Esophagus squamous epithelium (tissue), 5 donors: Measurements from ENCODE around the gene CDK18. TPM values are rescaled to one million over a fixed set of nuclear protein-coding genes. Genes with fewer than 3 reads are reported as not detected.

Experiments used
- DNase-seq: peaks from one replicate; lab custom pipeline; 2025; lab: John Stamatoyannopoulos, UW
- H3K27ac ChIP-seq, 4 donors: fragments of 200-600 bp; sonication (generic); one replicate each; pipeline ENCODE4 v1.5.1; 2016 to 2019; ENCODE audit warnings: mild to moderate bottlenecking in 1 of 4
- H3K27me3 ChIP-seq, 4 donors: fragments of 200-600 bp; sonication (generic); 1 replicate in 3 of 4; 2 replicates in 1 of 4; pipeline versions ENCODE4 v1.5.1 to v1.6.0; 2017 to 2021; ENCODE audit warnings: antibody characterized with exemption in 1 of 4
- H3K36me3 ChIP-seq, 3 donors: fragments of 200-600 bp; sonication (generic); one replicate each; pipeline ENCODE4 v1.5.1; 2016 to 2019
- H3K4me1 ChIP-seq, 3 donors: fragments of 200-600 bp; sonication (generic); one replicate each; pipeline ENCODE4 v1.5.1; 2017 to 2019
- H3K4me3 ChIP-seq, 4 donors: fragments of 200-600 bp; sonication (generic); 1 replicate in 3 of 4; 2 replicates in 1 of 4; pipeline ENCODE4 v1.5.1; 2016 to 2019; ENCODE audit warnings: mild to moderate bottlenecking in 2 of 4, moderate library complexity in 1 of 4
- H3K9me3 ChIP-seq, 3 donors: fragments of 200-600 bp; sonication (generic); one replicate each; pipeline ENCODE4 v1.5.1; 2016 to 2019
- POLR2A ChIP-seq, 4 donors: fragments of 450-650 bp; IDR thresholded peaks; one replicate each; pipeline ENCODE4 v1.6.1; 2017; ENCODE audit warnings: antibody characterized with exemption in 4 of 4, mild to moderate bottlenecking in 4 of 4, moderate library complexity in 3 of 4
- whole genome bisulfite sequencing, 2 donors: methylation state at CpG; one replicate each; pipeline ENCODE4 v1.1.5; 2018; 5-methylcytosine and 5-hydroxymethylcytosine counted together
- intact Hi-C: fragments of 100-400 bp; cut with DNase I; formaldehyde crosslinking; loops from one replicate; pipeline ENCODE4 v1.15.0; 2022
- total RNA-seq, 4 donors: library from RNA; depleted of rRNA; stranded (reverse); fragments of >200 nt; gene quantifications; one replicate each; pipeline ENCODE4 v1.1.0, GENCODE V29; 2016
- TF ChIP-seq, protein P1 (sequence below), 6 experiments: fragments of 450-650 bp in 4 of 6; fragments of 200-600 bp in 2 of 6; sonication (generic) in 2 of 6; IDR thresholded peaks; one replicate each; pipeline ENCODE4 v1.5.1; 2016 to 2019; ENCODE audit warnings: antibody characterized with exemption in 6 of 6, mild to moderate bottlenecking in 4 of 6, moderate library complexity in 4 of 6
- donor health status: DM: yes; HTN: yes; CAD: no.

CDK18 gene
- total RNA-seq, 4 donors from 2014 or later = 2.5 to 10.7 (median 6.3) TPM

DNA sequence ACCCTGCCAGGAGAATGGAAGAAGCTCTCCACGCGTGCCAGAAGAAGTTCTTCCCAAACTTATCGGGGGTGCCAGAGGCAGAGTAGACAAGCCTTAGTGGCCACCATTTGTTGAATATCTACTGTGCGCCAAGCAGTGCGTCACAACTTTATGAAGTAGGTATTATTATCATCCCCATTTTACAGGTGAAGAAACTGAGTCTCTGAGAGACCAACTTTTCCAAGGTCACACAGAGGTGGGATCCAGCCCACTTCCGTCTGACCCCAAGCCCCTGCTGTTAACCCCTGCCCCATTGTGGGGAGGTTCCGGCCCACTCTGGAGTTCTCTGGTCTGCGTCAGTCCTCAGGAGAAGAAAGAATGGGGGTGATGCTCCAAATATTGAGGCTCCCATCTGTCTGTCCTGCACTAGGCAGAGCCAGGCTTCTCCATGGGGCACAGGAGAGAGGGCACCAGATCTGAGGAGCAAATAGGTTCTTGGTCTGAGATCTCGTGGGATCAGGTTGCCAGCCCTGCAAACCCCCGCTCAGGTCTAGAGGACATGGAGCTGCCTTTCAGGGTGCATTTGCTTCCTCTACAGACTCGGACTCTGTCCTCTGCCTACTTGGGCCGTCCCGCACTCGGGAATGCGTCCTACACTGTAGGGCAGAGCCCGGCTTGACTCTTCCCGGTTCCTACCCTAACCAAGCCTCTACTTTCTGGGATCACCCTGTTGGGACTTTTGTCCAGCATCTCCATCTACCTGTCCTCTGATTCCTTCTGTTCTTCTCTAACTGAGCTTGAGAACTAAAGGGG is 2.1 kb downstream of the CDK18 start:
- Histone ChIP-seq H3K9me3 (no peaks in the 10 kb centered on the region), H3K27ac (peak overlapping the region in 2 of 4 donors; percentile 21 to 38), H3K4me3 (no peak overlapping the region), H3K4me1 (peaks cover 17 to 39% (median 19%) of the 10 kb centered on the region in 3 donors), H3K27me3 (no peaks in the 10 kb centered on the region), H3K36me3 (no peaks in the 10 kb centered on the region)
- no peak for DNase-seq
- intact Hi-C loops = no loop called here
- 94 to 96% methylated on average over 9 to 11 of the region's 17 CpGs for WGBS, 2 donors
- TF ChIP-seq POLR2A (IDR thresholded peaks at IDR 0.05) = no peak
- TF ChIP-seq, protein P1, sequence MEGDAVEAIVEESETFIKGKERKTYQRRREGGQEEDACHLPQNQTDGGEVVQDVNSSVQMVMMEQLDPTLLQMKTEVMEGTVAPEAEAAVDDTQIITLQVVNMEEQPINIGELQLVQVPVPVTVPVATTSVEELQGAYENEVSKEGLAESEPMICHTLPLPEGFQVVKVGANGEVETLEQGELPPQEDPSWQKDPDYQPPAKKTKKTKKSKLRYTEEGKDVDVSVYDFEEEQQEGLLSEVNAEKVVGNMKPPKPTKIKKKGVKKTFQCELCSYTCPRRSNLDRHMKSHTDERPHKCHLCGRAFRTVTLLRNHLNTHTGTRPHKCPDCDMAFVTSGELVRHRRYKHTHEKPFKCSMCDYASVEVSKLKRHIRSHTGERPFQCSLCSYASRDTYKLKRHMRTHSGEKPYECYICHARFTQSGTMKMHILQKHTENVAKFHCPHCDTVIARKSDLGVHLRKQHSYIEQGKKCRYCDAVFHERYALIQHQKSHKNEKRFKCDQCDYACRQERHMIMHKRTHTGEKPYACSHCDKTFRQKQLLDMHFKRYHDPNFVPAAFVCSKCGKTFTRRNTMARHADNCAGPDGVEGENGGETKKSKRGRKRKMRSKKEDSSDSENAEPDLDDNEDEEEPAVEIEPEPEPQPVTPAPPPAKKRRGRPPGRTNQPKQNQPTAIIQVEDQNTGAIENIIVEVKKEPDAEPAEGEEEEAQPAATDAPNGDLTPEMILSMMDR (IDR thresholded peaks at IDR 0.05) = no peak

DNA sequence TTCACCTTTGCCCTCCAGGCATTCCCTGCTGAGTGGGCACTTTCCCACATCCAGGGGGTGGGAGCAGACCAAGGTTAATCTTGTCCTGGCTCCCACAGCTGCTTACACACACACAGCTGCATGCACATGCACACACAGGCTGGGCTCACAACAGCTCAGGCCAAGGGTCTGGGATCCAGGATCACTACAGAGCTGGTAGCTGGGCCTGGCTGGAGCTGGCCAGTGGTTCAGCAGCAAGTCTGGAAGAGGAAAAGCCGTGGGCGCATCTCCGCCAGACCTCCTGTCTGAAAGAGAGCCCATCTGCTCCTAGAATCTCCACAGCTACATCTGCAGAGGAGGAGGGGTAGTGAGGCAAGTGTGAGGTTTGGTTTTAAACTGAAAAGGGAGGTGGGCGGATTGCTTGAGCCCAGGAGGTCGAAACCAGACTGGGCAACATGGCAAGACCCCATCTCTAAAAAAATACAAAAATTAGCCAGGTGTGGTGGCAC is 3.8 kb downstream of the CDK18 start:
- no peak for DNase-seq
- H3K9me3 ChIP-seq = no peaks in the 10 kb centered on the region
- H3K4me1 ChIP-seq = peaks cover 19 to 45% (median 21%) of the 10 kb centered on the region in 3 donors
- no peak overlapping the region for H3K27ac ChIP-seq
- H3K36me3 ChIP-seq = no peaks in the 10 kb centered on the region
- H3K27me3 ChIP-seq = no peaks in the 10 kb centered on the region
- 72 to 97% methylated on average over 5 of the region's 5 CpGs for WGBS, 2 donors
- TF ChIP-seq POLR2A (IDR thresholded peaks at IDR 0.05) = no peak
- TF ChIP-seq, protein P1 (IDR thresholded peaks at IDR 0.05) = no peak
- no peak overlapping the region for H3K4me3 ChIP-seq
- intact Hi-C loops = no loop called here

DNA sequence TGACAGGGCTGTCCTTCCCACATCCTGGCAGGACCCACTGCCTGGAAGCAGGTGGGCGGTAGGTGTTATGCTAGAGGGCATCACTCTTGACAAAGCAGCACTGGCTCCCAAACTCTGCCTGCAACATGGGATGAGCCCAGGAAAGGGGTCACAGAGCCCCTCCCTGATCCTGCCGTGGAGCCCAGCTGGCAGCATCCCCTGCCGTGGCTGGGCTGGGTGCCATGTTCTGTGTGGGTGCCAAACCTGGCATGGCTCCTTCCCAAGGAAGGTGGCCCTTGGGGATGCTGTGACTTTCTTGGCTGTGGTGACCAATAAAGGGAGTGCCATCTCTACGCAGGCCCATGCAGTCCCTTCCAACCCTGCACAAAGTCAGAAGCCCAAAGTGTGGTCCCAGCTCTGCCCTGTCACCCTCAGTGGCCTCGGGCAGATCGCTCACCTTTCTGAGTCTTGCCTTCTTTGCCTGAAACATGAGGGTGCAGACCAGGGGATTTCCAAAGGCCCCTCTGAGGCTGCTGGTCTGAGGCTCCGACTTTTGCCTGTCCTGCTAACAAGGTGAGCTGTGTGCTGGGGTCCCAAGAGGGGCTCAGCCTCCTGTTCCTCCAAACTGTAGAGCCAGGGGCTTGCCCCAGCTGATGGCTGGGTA is 6.0 kb downstream of the CDK18 start:
- no peaks in the 10 kb centered on the region for H3K9me3 ChIP-seq
- H3K27me3 ChIP-seq = no peaks in the 10 kb centered on the region
- WGBS, 2 donors = 47% methylated on average over 5 of the region's 7 CpGs; no CpG with 5 or more reads in 1 of the 2 donors
- H3K27ac ChIP-seq = peak overlapping the region in 1 of 4 donors; percentile 5
- no peak for TF ChIP-seq POLR2A (IDR thresholded peaks at IDR 0.05)
- TF ChIP-seq, protein P1 (IDR thresholded peaks at IDR 0.05) = no peak
- H3K36me3 ChIP-seq = no peaks in the 10 kb centered on the region
- peaks cover 7 to 31% (median 12%) of the 10 kb centered on the region in 3 donors for H3K4me1 ChIP-seq
- H3K4me3 ChIP-seq = no peak overlapping the region
- no peak for DNase-seq
- intact Hi-C loops = no loop called here

DNA sequence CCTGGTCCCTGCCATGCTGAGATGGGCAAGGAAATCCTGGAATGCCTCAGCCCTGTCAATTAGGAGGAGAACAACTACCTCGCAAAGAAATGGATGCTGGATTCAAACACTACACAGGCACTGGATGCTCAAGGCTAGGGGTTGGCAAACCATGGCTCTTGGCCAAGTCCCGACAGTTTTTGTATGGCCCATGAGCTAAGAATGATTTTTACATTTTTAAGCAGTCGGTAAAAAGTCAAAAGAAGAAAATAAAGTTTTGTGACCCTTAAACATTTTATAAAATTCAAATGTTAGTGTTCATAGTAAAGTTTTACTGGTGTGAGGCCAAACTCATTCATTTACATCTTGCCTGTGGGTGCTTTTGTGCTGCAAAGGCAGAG is 6.5 kb downstream of the CDK18 start:
- 63 to 64% methylated on average over 3 of the region's 3 CpGs for WGBS, 2 donors
- TF ChIP-seq, protein P1 (IDR thresholded peaks at IDR 0.05) = no peak
- no peak for TF ChIP-seq POLR2A (IDR thresholded peaks at IDR 0.05)
- H3K27me3 ChIP-seq = no peaks in the 10 kb centered on the region
- peaks cover 2 to 31% (median 6%) of the 10 kb centered on the region in 3 donors for H3K4me1 ChIP-seq
- peak overlapping the region in 1 of 4 donors; percentile 5 for H3K27ac ChIP-seq
- intact Hi-C loops = no loop called here
- no peaks in the 10 kb centered on the region for H3K9me3 ChIP-seq
- no peak for DNase-seq
- H3K36me3 ChIP-seq = no peaks in the 10 kb centered on the region
- no peak overlapping the region for H3K4me3 ChIP-seq
